H1 (cell line): ENCODE measurements around the gene HTR2A. TPM values are rescaled to one million over a fixed set of nuclear protein-coding genes. Genes with fewer than 3 reads are reported as not detected.

Experiments used
- CHD7 ChIP-seq: fragments of 300-600 bp; sonication (generic); IDR thresholded peaks from 2 replicates; pipeline ENCODE4 v1.7.1; 2012; ENCODE audit warnings: low read length, moderate library complexity, mild to moderate bottlenecking, inconsistent platforms; ENCODE audit not compliant: insufficient replicate concordance
- POLR2AphosphoS5 ChIP-seq: IDR thresholded peaks from 2 replicates; pipeline ENCODE4 v1.6.1; 2011; ENCODE audit warnings: low read depth, low read length
- SP2 ChIP-seq: IDR thresholded peaks from 2 replicates; pipeline ENCODE4 v1.6.1; 2012; ENCODE audit warnings: mild to moderate bottlenecking, low read length, inconsistent platforms
- ZNF274 ChIP-seq: IDR thresholded peaks from 2 replicates; pipeline ENCODE4 v1.7.0; 2012; ENCODE audit warnings: low read length, borderline replicate concordance; ENCODE audit errors: extremely low read depth
- polyA plus RNA-seq, 7 experiments: library from polyadenylated mRNA; depleted of rRNA in 3 of 7; stranded (reverse) in 5 of 7; unstranded in 2 of 7; fragments of >200 nt in 5 of 7; fragments of 200-250 nt in 2 of 7; gene quantifications; 1 replicate in 5 of 7; 2 replicates in 1 of 7; 4 replicates in 1 of 7; pipeline versions ENCODE4 v1.2.1 to v1.2.3, GENCODE V29; 2011 to 2013; ENCODE audit warnings: missing spikeins in 2 of 7, mixed read lengths in 2 of 7
- total RNA-seq: library from RNA; stranded (reverse); fragmentation: NEBNext Ultra II Directional; extraction: Animal tissue kit (Norgen Biotek cat#: 25700); gene quantifications from 2 replicates; pipeline ENCODE4 v1.2.1, GENCODE V29; 2021

Gene HTR2A
- total and polyA plus RNA-seq, 2 of the 8 experiments (the other 6 are each of a cell fraction or from before 2014, with no cell fraction given): not detected

GRCh38 chr13:46799139-46799538, 97.7 kb downstream of the HTR2A start (continued):
- TF ChIP-seq CHD7 (no peak), ZNF274 (no peak), SP2 (no peak), POLR2AphosphoS5 (no peak)
